Measurements from ENCODE around the gene SCUBE1. TPM values are rescaled to one million over a fixed set of nuclear protein-coding genes. Genes with fewer than 3 reads are reported as not detected.

Gene SCUBE1
- total and polyA plus RNA-seq, 7 experiments from 2014 or later: 0.11 to 0.27 (median 0.19) TPM; not detected in 4

DNA sequence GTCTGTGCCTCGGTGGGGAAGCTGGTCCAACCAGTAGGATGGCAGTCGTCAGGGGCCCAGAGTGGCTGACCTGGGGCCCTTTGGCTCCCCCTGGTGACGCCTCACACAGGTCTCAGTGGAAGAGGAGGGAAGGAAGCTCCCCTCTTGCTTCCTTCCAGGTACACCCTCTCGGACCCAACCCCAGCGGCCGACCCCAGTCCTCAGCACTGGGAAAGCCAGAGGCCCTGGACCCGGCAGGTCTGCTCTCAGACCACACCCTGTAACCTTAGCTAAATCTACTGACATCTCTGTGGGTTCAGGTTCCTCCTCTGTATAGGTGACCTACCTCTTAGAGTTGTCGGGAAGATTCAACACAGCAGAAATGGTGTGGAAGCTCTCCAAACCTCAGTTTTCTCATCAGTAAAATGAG is 3.4 kb upstream of the SCUBE1 start:
- DNase-seq: peak; percentile 27 to 69 (median 45)
- CTCF ChIA-PET: interaction anchor here (0.5 to 2.4 kb wide), 12 partner anchors 9 to 207 kb away, joined by 3 to 29 read pairs (median 5); no protein-coding TSS in a partner anchor
- Histone ChIP-seq H3K36me3 (ENCODE audit: control insufficient read depth in 2 of 3, insufficient read depth in 3 of 3, low read length in 3 of 3) (no peaks in the 10 kb centered on the region), H3K4me3 (ENCODE audit: low read length) (no peak overlapping the region), H3K27ac (ENCODE audit: low read depth, low read length) (no peak overlapping the region), H3K9me3 (ENCODE audit: control insufficient read depth in 2 of 3, low read length in 3 of 3) (no peaks in the 10 kb centered on the region), H3K27me3 (ENCODE audit: control insufficient read depth in 2 of 2, insufficient read depth in 2 of 2, low read length in 2 of 2) (peaks cover 0 to 4% of the 10 kb centered on the region in 2 donors), H3K4me1 (ENCODE audit: control insufficient read depth in 2 of 2, insufficient read depth in 2 of 2, low read length in 2 of 2) (no peaks in the 10 kb centered on the region)
- H3K27me3 Mint-ChIP-seq: peaks cover 33 to 61% (median 55%) of the 10 kb centered on the region in 5 donors
- intact Hi-C loops (cut with micrococcal nuclease): loop anchor here (1.0 to 2.0 kb wide), 5 partner anchors 38 to 159 kb away; partner anchors contain the start of gene TTLL12 (in 1 of the 2)
- peaks cover 0 to 5% (median 0%) of the 10 kb centered on the region in 5 donors for H3K36me3 Mint-ChIP-seq
- H3K27ac Mint-ChIP-seq: no peak overlapping the region
- peak; percentile 58 for ATAC-seq
- peaks cover 4 to 24% (median 10%) of the 10 kb centered on the region in 7 donors for H3K4me1 Mint-ChIP-seq
- POLR2A ChIA-PET: interaction anchor here (1.5 kb wide), 1 partner anchor 117 kb away, joined by 6 read pairs; no protein-coding TSS in a partner anchor
- H3K9me3 Mint-ChIP-seq: peaks cover 0 to 2% (median 0%) of the 10 kb centered on the region in 11 donors
- H3K4me3 Mint-ChIP-seq: no peak overlapping the region

DNA sequence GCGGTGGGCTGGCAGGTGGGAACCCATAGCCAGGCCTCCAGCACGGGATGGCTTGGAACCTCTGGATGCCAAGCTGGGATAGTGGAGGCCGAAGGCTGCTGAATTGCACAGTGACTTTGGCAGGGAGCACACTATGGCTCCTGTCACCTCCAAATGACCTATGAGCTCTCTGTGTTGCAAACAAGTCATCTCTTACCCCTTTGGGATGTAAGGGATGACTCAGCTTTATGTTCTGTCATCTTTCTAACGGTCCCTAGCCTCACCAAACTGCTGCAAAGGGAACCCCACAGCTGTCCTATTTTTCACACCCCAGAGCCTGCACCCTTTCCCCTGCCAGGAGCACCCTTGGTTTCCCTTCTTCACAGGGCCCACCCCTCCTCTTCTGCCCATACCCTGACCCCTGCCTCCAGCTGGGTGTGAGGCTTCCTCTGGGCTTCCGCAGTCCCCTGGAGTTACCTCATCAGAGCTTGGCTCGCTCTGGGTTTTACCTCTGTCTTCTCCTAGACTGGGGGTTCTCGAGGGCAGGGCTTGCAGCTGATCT is 2.7 kb upstream of the SCUBE1 start:
- peak overlapping the region in 1 of 9 donors; percentile 3 for H3K27ac Mint-ChIP-seq
- peaks cover 0 to 2% (median 0%) of the 10 kb centered on the region in 11 donors for H3K9me3 Mint-ChIP-seq
- POLR2A ChIA-PET: interaction anchor here (1.5 kb wide), 1 partner anchor 116 kb away, joined by 6 read pairs; no protein-coding TSS in a partner anchor
- CTCF ChIA-PET: interaction anchor here (0.6 to 2.4 kb wide), 9 partner anchors 9 to 207 kb away, joined by 3 to 29 read pairs (median 6); no protein-coding TSS in a partner anchor
- ATAC-seq (peak; percentile 47), DNase-seq (no peak)
- H3K27me3 ChIP-seq (ENCODE audit: control insufficient read depth in 2 of 2, insufficient read depth in 2 of 2, low read length in 2 of 2): peaks cover 0 to 7% of the 10 kb centered on the region in 2 donors
- peaks cover 40 to 68% (median 60%) of the 10 kb centered on the region in 5 donors for H3K27me3 Mint-ChIP-seq
- H3K36me3 Mint-ChIP-seq: peaks cover 0 to 5% (median 0%) of the 10 kb centered on the region in 5 donors
- no peaks in the 10 kb centered on the region for H3K9me3 ChIP-seq (ENCODE audit: control insufficient read depth in 2 of 3, low read length in 3 of 3)
- H3K4me1 Mint-ChIP-seq: peaks cover 4 to 24% (median 11%) of the 10 kb centered on the region in 7 donors
- H3K27ac ChIP-seq (ENCODE audit: low read depth, low read length): no peak overlapping the region
- no peak overlapping the region for H3K4me3 ChIP-seq (ENCODE audit: low read length)
- H3K4me1 ChIP-seq (ENCODE audit: control insufficient read depth in 2 of 2, insufficient read depth in 2 of 2, low read length in 2 of 2): no peaks in the 10 kb centered on the region
- no peaks in the 10 kb centered on the region for H3K36me3 ChIP-seq (ENCODE audit: control insufficient read depth in 2 of 3, insufficient read depth in 3 of 3, low read length in 3 of 3)
- intact Hi-C loops (cut with micrococcal nuclease): loop anchor here (1.0 to 2.0 kb wide), 5 partner anchors 39 to 159 kb away; partner anchors contain the start of gene TTLL12 (in 1 of the 2)
- H3K4me3 Mint-ChIP-seq: no peak overlapping the region

DNA sequence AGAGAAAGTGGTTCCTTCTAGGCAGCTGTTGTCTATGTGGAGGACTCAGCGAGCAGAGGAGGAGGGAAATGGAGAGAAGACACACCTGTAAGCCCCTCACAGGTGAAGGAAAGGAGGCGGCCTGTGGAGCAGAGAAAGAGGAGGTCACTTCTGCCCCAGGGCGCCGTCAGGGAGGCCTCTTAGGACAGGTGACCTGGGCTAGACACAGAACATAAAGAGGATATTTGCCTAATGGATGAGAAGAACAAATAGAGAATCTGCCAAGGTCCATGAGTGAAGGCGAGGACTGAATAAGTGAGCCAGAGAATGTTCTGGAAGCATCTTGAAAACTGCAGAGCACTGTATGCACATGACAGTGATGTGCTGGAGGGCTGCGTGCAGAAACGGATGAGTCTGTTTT is 2.2 kb upstream of the SCUBE1 start:
- H3K4me1 Mint-ChIP-seq: peaks cover 4 to 24% (median 11%) of the 10 kb centered on the region in 7 donors

DNA sequence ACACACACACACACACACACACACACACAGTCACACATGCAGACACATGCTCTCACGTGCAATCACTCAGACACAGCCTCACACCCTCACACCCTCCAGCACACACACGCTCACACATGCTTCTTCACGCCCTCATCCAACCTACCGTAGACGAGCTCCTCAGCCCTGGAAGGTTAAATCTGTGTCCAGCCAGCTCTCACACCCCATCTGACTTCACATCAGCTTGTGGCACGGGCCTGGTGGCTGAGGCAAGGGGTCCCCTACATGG is 1.3 kb upstream of the SCUBE1 start:
- H3K9me3 ChIP-seq (ENCODE audit: control insufficient read depth in 2 of 3, low read length in 3 of 3): no peaks in the 10 kb centered on the region
- no peak overlapping the region for H3K27ac ChIP-seq (ENCODE audit: low read depth, low read length)
- ATAC-seq (no peak), DNase-seq (no peak)
- H3K4me3 Mint-ChIP-seq: peak overlapping the region in 8 of 10 donors; percentile 12 to 84 (median 57)
- H3K27me3 ChIP-seq (ENCODE audit: control insufficient read depth in 2 of 2, insufficient read depth in 2 of 2, low read length in 2 of 2): peaks cover 0 to 7% of the 10 kb centered on the region in 2 donors
- peak overlapping the region in 1 of 9 donors; percentile 50 for H3K27ac Mint-ChIP-seq
- no peak overlapping the region for H3K4me3 ChIP-seq (ENCODE audit: low read length)
- ChIA-PET POLR2A (no interaction called here), CTCF (interaction anchor here (0.7 to 1.1 kb wide), 2 partner anchors 113 to 136 kb away, joined by 4 to 5 read pairs; no protein-coding TSS in a partner anchor)
- H3K4me1 Mint-ChIP-seq: peaks cover 4 to 24% (median 11%) of the 10 kb centered on the region in 7 donors
- no peaks in the 10 kb centered on the region for H3K36me3 ChIP-seq (ENCODE audit: control insufficient read depth in 2 of 3, insufficient read depth in 3 of 3, low read length in 3 of 3)
- H3K9me3 Mint-ChIP-seq: peaks cover 0 to 2% (median 0%) of the 10 kb centered on the region in 11 donors
- H3K27me3 Mint-ChIP-seq: peaks cover 47 to 66% (median 61%) of the 10 kb centered on the region in 5 donors
- H3K36me3 Mint-ChIP-seq: peaks cover 0 to 5% (median 0%) of the 10 kb centered on the region in 5 donors
- no peaks in the 10 kb centered on the region for H3K4me1 ChIP-seq (ENCODE audit: control insufficient read depth in 2 of 2, insufficient read depth in 2 of 2, low read length in 2 of 2)
- intact Hi-C loops (cut with micrococcal nuclease): no loop called here

More for the DNA sequence above, 2.2 kb upstream of the SCUBE1 start:
- Histone ChIP-seq H3K4me3 (ENCODE audit: low read length) (no peak overlapping the region), H3K27me3 (ENCODE audit: control insufficient read depth in 2 of 2, insufficient read depth in 2 of 2, low read length in 2 of 2) (peaks cover 0 to 7% of the 10 kb centered on the region in 2 donors), H3K4me1 (ENCODE audit: control insufficient read depth in 2 of 2, insufficient read depth in 2 of 2, low read length in 2 of 2) (no peaks in the 10 kb centered on the region), H3K36me3 (ENCODE audit: control insufficient read depth in 2 of 3, insufficient read depth in 3 of 3, low read length in 3 of 3) (no peaks in the 10 kb centered on the region), H3K9me3 (ENCODE audit: control insufficient read depth in 2 of 3, low read length in 3 of 3) (no peaks in the 10 kb centered on the region), H3K27ac (ENCODE audit: low read depth, low read length) (no peak overlapping the region)
- no peak for ATAC-seq
- no peak for DNase-seq
- Mint-ChIP-seq H3K27me3 (peaks cover 44 to 73% (median 64%) of the 10 kb centered on the region in 5 donors), H3K9me3 (peaks cover 0 to 2% (median 0%) of the 10 kb centered on the region in 11 donors), H3K27ac (no peak overlapping the region), H3K4me3 (no peak overlapping the region), H3K36me3 (peaks cover 0 to 5% (median 0%) of the 10 kb centered on the region in 5 donors)
- ChIA-PET POLR2A (no interaction called here), CTCF (interaction anchor here (1.6 to 2.4 kb wide), 6 partner anchors 8 to 116 kb away, joined by 5 to 29 read pairs (median 14); no protein-coding TSS in a partner anchor)
- intact Hi-C loops (cut with micrococcal nuclease): no loop called here

DNA sequence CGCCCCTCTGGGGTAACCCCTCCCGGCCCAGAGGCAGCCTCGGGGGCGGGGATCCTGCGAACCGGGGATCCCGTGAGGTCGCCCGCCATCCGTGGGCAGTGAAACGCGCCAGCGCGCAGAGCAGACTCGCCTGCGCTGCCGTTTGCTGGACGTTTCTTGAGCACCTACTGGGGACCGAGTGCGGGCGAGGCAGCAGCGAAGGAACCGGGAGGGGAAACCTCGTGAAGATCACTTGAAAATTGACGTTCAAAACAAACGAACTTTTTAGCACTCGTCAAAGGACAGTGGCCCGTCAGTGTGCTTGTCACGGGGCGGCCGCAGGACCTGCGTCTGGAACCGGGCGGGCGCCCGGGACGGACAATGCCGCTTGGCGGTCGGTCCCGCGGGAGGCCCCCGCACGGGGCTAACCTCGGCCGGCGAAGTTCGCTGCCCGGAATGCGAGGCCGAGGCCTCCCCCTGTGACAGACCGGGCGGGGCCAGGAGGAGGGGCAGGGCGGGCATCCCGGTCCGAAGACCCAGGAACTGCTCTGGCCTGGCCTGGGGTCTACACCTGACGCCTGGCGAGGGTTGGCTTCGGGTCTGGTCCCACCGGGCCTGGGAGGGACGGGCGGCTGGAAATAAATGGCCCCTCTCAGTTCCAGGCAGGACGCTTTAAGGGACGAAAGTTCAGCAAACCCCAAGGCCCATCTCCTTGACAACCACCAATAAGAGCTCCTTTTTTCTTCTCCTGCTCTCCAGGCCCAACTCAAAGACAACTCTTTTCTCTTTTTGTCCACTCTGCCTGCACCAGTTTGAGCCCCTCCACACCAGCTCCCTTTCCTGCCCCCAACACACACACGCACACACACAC is 723 bp upstream of the SCUBE1 start:
- peak overlapping the region in 8 of 10 donors; percentile 12 to 84 (median 57) for H3K4me3 Mint-ChIP-seq

More for the DNA sequence above, 723 bp upstream of the SCUBE1 start:
- peaks cover 4 to 24% (median 11%) of the 10 kb centered on the region in 7 donors for H3K4me1 Mint-ChIP-seq
- intact Hi-C loops (cut with micrococcal nuclease): no loop called here
- ChIA-PET POLR2A (no interaction called here), CTCF (interaction anchor here (0.7 to 1.1 kb wide), 2 partner anchors 112 to 135 kb away, joined by 4 to 5 read pairs; no protein-coding TSS in a partner anchor)
- H3K4me1 ChIP-seq (ENCODE audit: control insufficient read depth in 2 of 2, insufficient read depth in 2 of 2, low read length in 2 of 2): no peaks in the 10 kb centered on the region
- H3K9me3 ChIP-seq (ENCODE audit: control insufficient read depth in 2 of 3, low read length in 3 of 3): no peaks in the 10 kb centered on the region
- H3K36me3 Mint-ChIP-seq: peaks cover 0 to 5% (median 0%) of the 10 kb centered on the region in 5 donors
- H3K4me3 ChIP-seq (ENCODE audit: low read length): no peak overlapping the region
- DNase-seq: no peak
- peaks cover 0 to 7% of the 10 kb centered on the region in 2 donors for H3K27me3 ChIP-seq (ENCODE audit: control insufficient read depth in 2 of 2, insufficient read depth in 2 of 2, low read length in 2 of 2)
- peak; percentile 18 for ATAC-seq
- no peaks in the 10 kb centered on the region for H3K36me3 ChIP-seq (ENCODE audit: control insufficient read depth in 2 of 3, insufficient read depth in 3 of 3, low read length in 3 of 3)
- peaks cover 42 to 60% (median 57%) of the 10 kb centered on the region in 5 donors for H3K27me3 Mint-ChIP-seq
- H3K9me3 Mint-ChIP-seq: peaks cover 0 to 2% (median 0%) of the 10 kb centered on the region in 11 donors
- H3K27ac Mint-ChIP-seq: no peak overlapping the region
- no peak overlapping the region for H3K27ac ChIP-seq (ENCODE audit: low read depth, low read length)

Data from naive thymus-derived CD4-positive, alpha-beta T cell (primary cell).